HEK293 (cell line): Measurements from ENCODE around the gene RHBG.
A peak's percentile ranks its signal among the peaks of the same experiment; 100 is the strongest.
"Not testable (repeated sequence)": the region's sequence is repeated elsewhere in the genome, so short reads cannot be mapped to it uniquely, and the experiment has no call there.

Source experiments
- CTCF ChIA-PET: fragments of 350-600 bp; formaldehyde crosslinking; extraction: SDS; loops from one replicate; lab custom pipeline; 2021; ENCODE audit warnings: antibody characterized with exemption; lab: Yijun Ruan, JAX
- POLR2A ChIA-PET: fragments of 300-600 bp; formaldehyde crosslinking; extraction: SDS; loops from one replicate; lab custom pipeline; 2020; ENCODE audit warnings: antibody characterized with exemption, inconsistent platforms; lab: Yijun Ruan, JAX
- H3K27ac ChIP-seq: fragments of 200-500 bp; sonication (Bioruptor generic); 2 replicates; pipeline ENCODE4 v1.5.1; 2014; ENCODE audit warnings: low read depth, low read length, control low read depth, inconsistent platforms; ENCODE audit errors: extremely low read depth
- H3K36me3 ChIP-seq, 2 experiments: fragments of 200-500 bp in 1 of 2; sonication (Bioruptor generic) in 1 of 2; 1 replicate in 1 of 2; 2 replicates in 1 of 2; pipeline ENCODE4 v1.5.1; 2014 to 2017; ENCODE audit warnings: inconsistent platforms in 2 of 2, low read length in 2 of 2; ENCODE audit not compliant: control insufficient read depth in 2 of 2, insufficient read depth in 1 of 2
- H3K4me1 ChIP-seq: fragments of 200-500 bp; sonication (Bioruptor generic); 2 replicates; pipeline ENCODE4 v1.5.1; 2014; ENCODE audit warnings: mild to moderate bottlenecking, low read length, inconsistent platforms; ENCODE audit not compliant: control insufficient read depth, insufficient read depth
- H3K4me3 ChIP-seq: 2 replicates; pipeline ENCODE4 v1.5.1; 2011; ENCODE audit warnings: low read depth, mild to moderate bottlenecking, control low read depth, low read length, moderate library complexity
- H3K9me3 ChIP-seq: fragments of 200-500 bp; sonication (Bioruptor generic); 2 replicates; pipeline ENCODE4 v1.5.1; 2014; ENCODE audit warnings: low read depth, low read length, inconsistent platforms; ENCODE audit not compliant: control insufficient read depth, insufficient read depth
- GLIS2 ChIP-seq: fragments of 450-650 bp; formaldehyde crosslinking; IDR thresholded peaks from 2 replicates; pipeline ENCODE4 v1.5.1; 2016; ENCODE audit warnings: missing biosample characterization, missing genetic modification characterization
- INSM2 ChIP-seq: fragments of 450-650 bp; formaldehyde crosslinking; IDR thresholded peaks from 2 replicates; pipeline ENCODE4 v1.5.1; 2016; ENCODE audit warnings: missing biosample characterization, missing genetic modification characterization
- MEIS1 ChIP-seq: sonication (generic); formaldehyde crosslinking; IDR thresholded peaks from 2 replicates; pipeline ENCODE4 v1.8.1; 2022; ENCODE audit warnings: missing genetic modification reagents, mild to moderate bottlenecking, borderline replicate concordance
- PATZ1 ChIP-seq: fragments of 450-650 bp; formaldehyde crosslinking; IDR thresholded peaks from 2 replicates; pipeline ENCODE4 v1.5.1; 2016; ENCODE audit warnings: missing biosample characterization, missing genetic modification characterization
- PRDM1 ChIP-seq: fragments of 450-650 bp; formaldehyde crosslinking; IDR thresholded peaks from 2 replicates; pipeline ENCODE4; 2016; ENCODE audit warnings: missing biosample characterization, missing genetic modification characterization
- PRDM10 ChIP-seq: fragments of 450-650 bp; formaldehyde crosslinking; IDR thresholded peaks from 2 replicates; pipeline ENCODE4 v1.5.1; 2016; ENCODE audit warnings: missing biosample characterization, missing genetic modification characterization
- SP2 ChIP-seq: fragments of 450-650 bp; formaldehyde crosslinking; IDR thresholded peaks from 2 replicates; pipeline ENCODE4 v1.5.1; 2016; ENCODE audit warnings: missing biosample characterization, missing genetic modification characterization
- YY2 ChIP-seq: fragments of 450-650 bp; formaldehyde crosslinking; IDR thresholded peaks from 2 replicates; pipeline ENCODE4 v1.5.1; 2016; ENCODE audit warnings: missing biosample characterization, missing genetic modification characterization
- ZBTB17 ChIP-seq: fragments of 450-650 bp; formaldehyde crosslinking; IDR thresholded peaks from 2 replicates; pipeline ENCODE4 v1.5.1; 2016; ENCODE audit warnings: missing biosample characterization, missing genetic modification characterization
- ZNF132 ChIP-seq: fragments of 450-650 bp; formaldehyde crosslinking; IDR thresholded peaks from 2 replicates; pipeline ENCODE4 v1.5.1; 2017; ENCODE audit warnings: missing biosample characterization, missing genetic modification characterization, borderline replicate concordance
- ZNF214 ChIP-seq: fragments of 450-650 bp; formaldehyde crosslinking; IDR thresholded peaks from 2 replicates; pipeline ENCODE4 v1.5.1; 2017; ENCODE audit warnings: missing biosample characterization, mild to moderate bottlenecking, missing genetic modification characterization, borderline replicate concordance
- ZNF239 ChIP-seq: fragments of 450-650 bp; formaldehyde crosslinking; IDR thresholded peaks from 2 replicates; pipeline ENCODE4 v1.5.1; 2016; ENCODE audit warnings: missing biosample characterization, missing genetic modification characterization
- ZNF302 ChIP-seq: fragments of 450-650 bp; formaldehyde crosslinking; IDR thresholded peaks from 2 replicates; pipeline ENCODE4 v1.5.1; 2016; ENCODE audit warnings: missing biosample characterization, missing genetic modification characterization, low read depth
- ZNF433 ChIP-seq: fragments of 450-650 bp; formaldehyde crosslinking; IDR thresholded peaks from 2 replicates; pipeline ENCODE4 v1.5.1; 2016; ENCODE audit warnings: missing biosample characterization, missing genetic modification characterization, low read depth
- ZNF560 ChIP-seq: fragments of 450-650 bp; formaldehyde crosslinking; IDR thresholded peaks from 2 replicates; pipeline ENCODE4 v1.5.1; 2017; ENCODE audit warnings: missing biosample characterization, missing genetic modification characterization, borderline replicate concordance
- ZNF670 ChIP-seq: fragments of 450-650 bp; formaldehyde crosslinking; IDR thresholded peaks from 2 replicates; pipeline ENCODE4 v1.5.1; 2016; ENCODE audit warnings: missing biosample characterization, missing genetic modification characterization, low read depth
- ZNF830 ChIP-seq: fragments of 450-650 bp; IDR thresholded peaks from 2 replicates; pipeline ENCODE4 v1.5.0; 2018; ENCODE audit warnings: missing biosample characterization, missing genetic modification characterization, low read depth, mild to moderate bottlenecking, moderate library complexity

The RHBG gene

GRCh38 chr1:156344409-156344808 lies 24.6 kb upstream of the RHBG start:
- Histone ChIP-seq H3K36me3 (no peaks in the 10 kb centered on the region), H3K27ac (no peak overlapping the region), H3K9me3 (no peaks in the 10 kb centered on the region)
- CTCF ChIA-PET: interaction anchor here (0.6 to 4.9 kb wide), 10 partner anchors 9 to 255 kb away, joined by 3 to 36 read pairs (median 3); no protein-coding TSS in a partner anchor
- POLR2A ChIA-PET: no interaction called here
- no peak for TF ChIP-seq PRDM1
- TF ChIP-seq MEIS1 (CRISPR knock-in tag): no peak
- no peak for TF ChIP-seq INSM2 (tag by site-specific recombination)
- TF ChIP-seq SP2 (tag by site-specific recombination): no peak
- no peak for TF ChIP-seq ZNF302 (tag by site-specific recombination)
- no peak for TF ChIP-seq ZNF670 (tag by site-specific recombination)
- TF ChIP-seq ZNF830 (tag by site-specific recombination): no peak
- no peak for TF ChIP-seq ZNF560 (tag by site-specific recombination)
- no peak for TF ChIP-seq YY2
- TF ChIP-seq, all 188 proteins: peak for 0
- Histone ChIP-seq H3K4me3 (no peak overlapping the region), H3K4me1 (no peaks in the 10 kb centered on the region)

GRCh38 chr1:156346035-156346434 lies 23.0 kb upstream of the RHBG start:
- ChIA-PET CTCF (interaction anchor here (4.9 kb wide), 1 partner anchor 13 kb away, joined by 36 read pairs; no protein-coding TSS in a partner anchor), POLR2A (interaction anchor here (1.6 kb wide), 1 partner anchor 8 kb away, joined by 5 read pairs; the partner anchor contains the start of genes CCT3 and TSACC)
- peak; percentile 66 for TF ChIP-seq PRDM10 (tag by site-specific recombination)
- not testable (repeated sequence) for H3K9me3 ChIP-seq, H3K4me3 ChIP-seq, H3K4me1 ChIP-seq, H3K27ac ChIP-seq, H3K36me3 ChIP-seq

GRCh38 chr1:156346636-156347035 lies 22.4 kb upstream of the RHBG start:
- TF ChIP-seq GLIS2 (tag by site-specific recombination) (no peak), ZNF239 (tag by site-specific recombination) (no peak), PATZ1 (no peak), ZNF214 (tag by site-specific recombination) (no peak), PRDM1 (no peak), ZNF132 (tag by site-specific recombination) (no peak), ZNF433 (tag by site-specific recombination) (no peak), ZBTB17 (tag by site-specific recombination) (no peak)
- Histone ChIP-seq H3K36me3 (no peaks in the 10 kb centered on the region), H3K27ac (no peak overlapping the region), H3K9me3 (no peaks in the 10 kb centered on the region), H3K4me1 (no peaks in the 10 kb centered on the region), H3K4me3 (no peak overlapping the region)
- CTCF ChIA-PET: interaction anchor here (4.9 kb wide), 1 partner anchor 13 kb away, joined by 36 read pairs; no protein-coding TSS in a partner anchor
- POLR2A ChIA-PET: interaction anchor here (1.6 kb wide), 1 partner anchor 9 kb away, joined by 5 read pairs; the partner anchor contains the start of genes CCT3 and TSACC
